Mucosa of descending colon (tissue), 3 donors: ENCODE results near the gene ZNF827. TPM values are rescaled to one million over a fixed set of nuclear protein-coding genes. Genes with fewer than 3 reads are reported as not detected.

Experiments used
- ATAC-seq: fragments of 200-7000 bp; cut with Tn5 transposase; one replicate; pipeline ENCODE4 v1.9.1; 2020; ENCODE audit warnings: mild to moderate bottlenecking, moderate library complexity
- DNase-seq, 3 donors: peaks; one replicate each; pipeline ENCODE4 v3.0.0-alpha.2; 2020
- H3K36me3 ChIP-seq: fragments of 200-600 bp; one replicate; pipeline ENCODE4 v1.8.0; 2021; ENCODE audit warnings: low read depth, mild to moderate bottlenecking
- H3K4me1 ChIP-seq: fragments of 200-600 bp; one replicate; pipeline ENCODE4 v1.8.0; 2021; ENCODE audit warnings: low read depth, mild to moderate bottlenecking
- H3K4me3 ChIP-seq: fragments of 200-600 bp; one replicate; pipeline ENCODE4 v1.8.0; 2021; ENCODE audit warnings: mild to moderate bottlenecking
- H3K9me3 ChIP-seq: fragments of 200-600 bp; one replicate; pipeline ENCODE4 v1.8.0; 2021; ENCODE audit warnings: mild to moderate bottlenecking
- intact Hi-C, 2 donors: fragments of 100-400 bp; cut with DNase I in 1 of 2; cut with micrococcal nuclease in 1 of 2; formaldehyde crosslinking; loops; one replicate each; pipeline versions ENCODE4 v1.11.0 to v1.11.1; 2022; cut with DNase I, micrococcal nuclease
- total RNA-seq, 3 donors: library from RNA; stranded (reverse); fragmentation: NEBNext Ultra II Directional in 2 of 3; extraction: Animal tissue kit (Norgen Biotek cat#: 25700) in 2 of 3; gene quantifications; one replicate each; pipeline versions ENCODE4 v1.2.1 to v1.2.4, GENCODE V29; 2021 to 2023
- TF ChIP-seq, protein P1 (sequence below): fragments of 200-600 bp; IDR thresholded peaks from one replicate; pipeline ENCODE4 v1.8.0; 2022; ENCODE audit warnings: antibody characterized with exemption, mild to moderate bottlenecking
- donor health status: DM: no; HTN: no; CAD: no; lungs with moderate emphysema.
- donor health status: DM: no; HTN: no; CAD: no.
- donor health status: DM: no; HTN: yes; CAD: no.

Gene ZNF827
- total RNA-seq, 3 donors from 2014 or later, result 21.9 to 37.4 (median 29.7) TPM

DNA sequence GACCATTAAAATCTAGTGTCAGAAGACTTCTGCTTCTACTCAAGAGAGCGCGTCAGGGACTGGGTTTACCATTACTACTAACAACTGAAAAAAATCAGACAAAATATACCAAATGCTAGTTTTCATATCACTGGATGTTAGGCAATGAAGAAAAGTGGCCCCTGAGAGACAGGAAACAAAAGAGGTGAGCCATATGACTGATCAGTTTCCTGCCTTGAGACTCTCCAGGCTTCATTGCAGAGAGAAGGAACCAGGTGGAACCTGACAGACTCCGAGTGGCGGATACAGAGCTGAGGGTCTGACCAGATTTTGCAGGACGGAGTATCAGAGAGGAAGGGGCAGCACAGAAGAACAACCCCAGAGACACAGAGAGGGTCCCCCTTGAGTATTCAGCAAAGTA, 172.3 kb downstream of the ZNF827 start:
- TF ChIP-seq, protein P1, sequence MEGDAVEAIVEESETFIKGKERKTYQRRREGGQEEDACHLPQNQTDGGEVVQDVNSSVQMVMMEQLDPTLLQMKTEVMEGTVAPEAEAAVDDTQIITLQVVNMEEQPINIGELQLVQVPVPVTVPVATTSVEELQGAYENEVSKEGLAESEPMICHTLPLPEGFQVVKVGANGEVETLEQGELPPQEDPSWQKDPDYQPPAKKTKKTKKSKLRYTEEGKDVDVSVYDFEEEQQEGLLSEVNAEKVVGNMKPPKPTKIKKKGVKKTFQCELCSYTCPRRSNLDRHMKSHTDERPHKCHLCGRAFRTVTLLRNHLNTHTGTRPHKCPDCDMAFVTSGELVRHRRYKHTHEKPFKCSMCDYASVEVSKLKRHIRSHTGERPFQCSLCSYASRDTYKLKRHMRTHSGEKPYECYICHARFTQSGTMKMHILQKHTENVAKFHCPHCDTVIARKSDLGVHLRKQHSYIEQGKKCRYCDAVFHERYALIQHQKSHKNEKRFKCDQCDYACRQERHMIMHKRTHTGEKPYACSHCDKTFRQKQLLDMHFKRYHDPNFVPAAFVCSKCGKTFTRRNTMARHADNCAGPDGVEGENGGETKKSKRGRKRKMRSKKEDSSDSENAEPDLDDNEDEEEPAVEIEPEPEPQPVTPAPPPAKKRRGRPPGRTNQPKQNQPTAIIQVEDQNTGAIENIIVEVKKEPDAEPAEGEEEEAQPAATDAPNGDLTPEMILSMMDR, result no peak
- no peak for ATAC-seq
- H3K4me3 ChIP-seq, result no peak overlapping the region
- no peaks in the 10 kb centered on the region for H3K36me3 ChIP-seq
- DNase-seq, result no peak
- no peaks in the 10 kb centered on the region for H3K4me1 ChIP-seq
- intact Hi-C loops, result no loop called here
- H3K9me3 ChIP-seq, result no peaks in the 10 kb centered on the region

DNA sequence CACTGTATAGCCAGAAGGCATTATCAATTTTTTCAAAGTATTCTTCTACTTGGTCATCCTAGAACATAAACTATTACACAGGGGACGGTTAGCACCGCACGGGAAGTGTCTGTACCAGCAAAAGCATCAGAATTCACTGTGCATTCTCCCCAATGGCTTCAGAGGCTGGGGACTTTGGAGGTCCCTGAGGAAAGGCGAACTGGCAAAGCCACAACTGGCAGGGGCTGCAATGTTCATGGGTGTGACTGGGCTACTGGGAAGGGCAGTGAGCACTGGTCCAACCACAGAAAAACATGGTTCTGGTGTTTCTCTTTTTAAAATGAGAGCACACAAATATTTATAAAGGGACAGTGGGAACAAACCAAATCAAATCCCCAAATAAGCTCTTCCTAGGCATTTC, 175.2 kb downstream of the ZNF827 start:
- Histone ChIP-seq H3K4me1 (no peaks in the 10 kb centered on the region), H3K9me3 (no peaks in the 10 kb centered on the region), H3K36me3 (no peaks in the 10 kb centered on the region), H3K4me3 (no peak overlapping the region)
- no peak for DNase-seq
- intact Hi-C loops, result no loop called here
- ATAC-seq, result no peak
- TF ChIP-seq, protein P1, result no peak

DNA sequence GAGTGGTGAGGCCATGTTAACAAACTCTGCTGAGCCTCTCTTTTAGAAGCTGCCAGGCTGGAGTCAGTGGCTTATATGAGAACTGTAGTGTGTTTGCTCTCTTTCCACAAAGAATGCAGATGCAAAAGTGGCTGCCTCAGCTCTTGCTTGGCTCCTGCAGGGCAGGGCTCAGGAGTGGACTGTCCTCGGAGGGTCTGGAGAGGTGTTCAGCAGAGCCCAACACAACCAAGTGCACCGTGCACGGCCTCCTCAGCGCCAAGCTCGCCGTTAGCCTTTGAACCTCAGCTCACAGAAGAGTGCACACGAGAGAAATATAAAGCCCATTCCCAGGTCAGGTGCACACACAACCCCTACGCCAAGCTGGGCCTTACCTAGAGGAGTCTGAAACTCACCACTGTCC, 175.9 kb downstream of the ZNF827 start:
- intact Hi-C loops, result no loop called here
- no peaks in the 10 kb centered on the region for H3K9me3 ChIP-seq
- no peak overlapping the region for H3K4me3 ChIP-seq
- no peak for ATAC-seq
- H3K4me1 ChIP-seq, result no peaks in the 10 kb centered on the region
- H3K36me3 ChIP-seq, result no peaks in the 10 kb centered on the region
- no peak for DNase-seq
- TF ChIP-seq, protein P1, result no peak

DNA sequence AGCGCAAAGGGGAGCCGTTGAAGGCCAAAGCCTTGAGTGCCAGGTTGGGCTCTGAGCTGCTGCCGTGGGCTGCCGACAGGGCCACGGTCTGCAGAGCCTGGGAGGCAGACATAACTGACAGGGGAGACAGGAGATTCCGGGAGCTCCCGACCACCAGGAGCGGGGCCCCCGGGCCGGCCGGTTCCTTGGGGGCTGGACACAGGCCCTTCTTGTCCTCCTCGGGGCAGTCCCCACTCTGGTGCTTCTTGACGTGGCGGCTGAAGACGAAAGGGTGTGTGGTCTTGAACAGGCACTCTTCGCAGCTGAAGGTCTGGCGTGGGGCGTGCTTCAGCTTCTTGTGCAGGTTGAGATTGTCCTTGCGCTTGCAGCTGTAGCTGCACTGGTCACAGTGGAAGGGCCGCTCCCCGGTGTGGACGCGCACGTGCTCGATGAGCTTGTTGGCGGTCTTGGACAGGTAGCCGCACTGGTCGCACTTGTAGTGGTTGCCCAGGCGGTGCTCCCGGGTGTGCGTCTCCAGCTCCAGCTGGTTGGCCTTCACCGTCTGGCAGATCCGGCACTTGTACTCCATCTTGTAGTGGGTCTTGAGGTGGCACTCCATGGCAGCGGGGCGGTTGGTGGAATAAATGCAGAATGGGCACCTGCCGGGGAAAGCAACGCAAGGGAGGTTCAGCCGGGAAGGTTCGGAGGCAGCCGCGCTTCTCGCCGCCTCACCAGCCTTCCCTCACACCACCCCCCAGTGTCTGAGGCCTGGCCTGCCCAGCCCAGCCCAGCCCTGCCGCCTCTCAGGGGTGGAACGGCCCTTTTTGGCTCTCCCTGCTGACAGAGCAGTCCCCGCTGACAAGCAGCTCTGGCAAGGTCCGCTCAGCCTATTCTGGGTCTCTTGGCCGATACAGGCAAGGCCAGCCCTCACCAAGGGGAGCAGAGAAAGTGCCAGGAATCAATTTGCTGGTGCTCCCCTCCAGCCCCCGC, 177.4 kb downstream of the ZNF827 start:
- intact Hi-C loops, result no loop called here
- Histone ChIP-seq H3K36me3 (no peaks in the 10 kb centered on the region), H3K4me3 (no peak overlapping the region), H3K4me1 (no peaks in the 10 kb centered on the region), H3K9me3 (no peaks in the 10 kb centered on the region)
- TF ChIP-seq, protein P1, result no peak
- DNase-seq (peak in 1 of 3 donors; percentile 53), ATAC-seq (no peak)

DNA sequence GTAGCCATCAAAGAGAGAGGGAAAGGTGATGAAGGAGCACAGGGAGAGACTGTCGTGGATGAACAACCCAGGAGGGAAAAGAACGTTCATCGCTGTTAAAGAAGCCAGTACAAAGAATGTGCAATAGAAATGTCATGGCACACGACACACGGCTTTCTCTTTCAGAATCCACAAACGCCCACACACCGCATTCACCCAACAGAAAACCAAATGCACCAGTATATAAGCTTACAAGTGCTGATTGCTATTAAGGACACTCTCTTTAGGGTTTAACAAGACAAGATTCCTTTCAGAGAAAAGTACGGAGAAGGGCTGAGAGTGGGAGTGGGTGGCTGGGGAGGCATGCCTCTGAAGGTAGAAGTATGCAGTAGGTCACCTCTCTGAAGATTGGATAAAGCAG, 178.4 kb downstream of the ZNF827 start:
- Histone ChIP-seq H3K4me3 (no peak overlapping the region), H3K9me3 (no peaks in the 10 kb centered on the region), H3K36me3 (no peaks in the 10 kb centered on the region), H3K4me1 (no peaks in the 10 kb centered on the region)
- DNase-seq (no peak), ATAC-seq (no peak)
- intact Hi-C loops, result no loop called here
- TF ChIP-seq, protein P1, result no peak
